Suppressor macrophage (primary cell): ENCODE measurements around the gene OXER1.
A peak's percentile ranks its signal among the peaks of the same experiment; 100 is the strongest.

ENCODE experiments used
- DNase-seq, 4 experiments: peaks; one replicate each; pipeline ENCODE4 v3.0.0-alpha.2; 2020 to 2022

The OXER1 gene

DNA sequence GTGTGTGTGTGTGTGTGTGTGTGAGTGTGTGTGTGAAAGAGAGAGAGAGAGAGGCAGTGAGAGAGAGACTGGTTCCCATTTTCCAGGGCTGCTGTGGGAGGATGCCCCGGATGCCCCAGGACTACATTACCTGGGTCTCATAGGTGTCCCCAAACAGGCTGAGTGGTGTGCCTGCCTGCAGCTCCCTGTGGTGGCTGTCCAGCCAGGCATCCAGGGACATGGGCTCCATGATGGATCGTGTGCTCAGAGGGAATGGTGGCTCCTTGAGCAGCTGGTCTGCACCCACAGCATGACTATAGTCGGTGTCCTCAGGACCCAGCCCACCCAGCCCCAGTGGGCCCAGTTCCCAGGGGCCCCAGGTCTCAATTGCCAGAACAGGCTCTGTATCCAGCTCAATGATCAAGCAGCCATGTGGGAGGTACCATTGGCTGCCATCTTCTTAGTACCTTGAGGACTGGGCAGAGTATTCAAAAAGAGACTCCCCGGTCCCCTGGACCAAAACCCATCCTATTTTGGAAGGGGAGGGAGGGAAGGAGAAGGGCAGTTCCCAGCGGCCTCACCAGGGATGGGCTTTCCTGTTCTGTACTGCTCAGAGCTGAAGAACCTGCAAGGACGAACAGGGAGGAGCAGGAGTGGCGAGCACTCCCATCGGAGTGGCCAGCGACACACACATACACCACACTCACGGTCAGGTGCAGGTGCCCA, 5.8 kb upstream of the OXER1 start:
- no peak for DNase-seq

DNA sequence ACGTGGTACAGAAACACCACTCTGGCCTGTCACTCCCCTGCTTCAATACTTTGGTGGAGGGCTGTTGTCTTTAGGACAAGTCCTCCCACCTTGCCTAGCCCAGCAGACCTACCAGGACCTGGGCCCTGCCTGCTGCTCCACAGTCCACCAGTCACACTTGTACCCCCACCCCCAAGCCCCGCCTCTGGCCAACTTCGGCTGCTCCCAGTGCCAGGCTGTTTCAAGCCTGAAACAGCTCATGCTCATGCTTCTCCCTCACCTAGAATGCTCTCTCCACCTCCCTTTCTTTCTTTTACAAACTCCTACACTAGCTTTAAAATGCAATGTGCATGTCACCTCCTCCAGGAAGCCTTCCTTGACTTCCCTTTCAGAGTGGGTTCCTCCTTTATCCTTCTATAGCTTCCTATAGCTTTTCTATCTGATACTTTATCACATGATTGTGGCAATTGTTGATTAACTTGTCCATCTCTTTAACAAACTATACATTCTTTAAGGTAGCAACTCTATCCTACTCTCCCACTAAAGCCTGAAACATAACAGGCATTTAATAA, 4.8 kb upstream of the OXER1 start:
- DNase-seq = peak in 2 of 4 experiments; percentile 34

- no peak for DNase-seq
These were observed 4.2 kb upstream of the OXER1 start for GRCh38 chr2:42767899-42768705.

DNA sequence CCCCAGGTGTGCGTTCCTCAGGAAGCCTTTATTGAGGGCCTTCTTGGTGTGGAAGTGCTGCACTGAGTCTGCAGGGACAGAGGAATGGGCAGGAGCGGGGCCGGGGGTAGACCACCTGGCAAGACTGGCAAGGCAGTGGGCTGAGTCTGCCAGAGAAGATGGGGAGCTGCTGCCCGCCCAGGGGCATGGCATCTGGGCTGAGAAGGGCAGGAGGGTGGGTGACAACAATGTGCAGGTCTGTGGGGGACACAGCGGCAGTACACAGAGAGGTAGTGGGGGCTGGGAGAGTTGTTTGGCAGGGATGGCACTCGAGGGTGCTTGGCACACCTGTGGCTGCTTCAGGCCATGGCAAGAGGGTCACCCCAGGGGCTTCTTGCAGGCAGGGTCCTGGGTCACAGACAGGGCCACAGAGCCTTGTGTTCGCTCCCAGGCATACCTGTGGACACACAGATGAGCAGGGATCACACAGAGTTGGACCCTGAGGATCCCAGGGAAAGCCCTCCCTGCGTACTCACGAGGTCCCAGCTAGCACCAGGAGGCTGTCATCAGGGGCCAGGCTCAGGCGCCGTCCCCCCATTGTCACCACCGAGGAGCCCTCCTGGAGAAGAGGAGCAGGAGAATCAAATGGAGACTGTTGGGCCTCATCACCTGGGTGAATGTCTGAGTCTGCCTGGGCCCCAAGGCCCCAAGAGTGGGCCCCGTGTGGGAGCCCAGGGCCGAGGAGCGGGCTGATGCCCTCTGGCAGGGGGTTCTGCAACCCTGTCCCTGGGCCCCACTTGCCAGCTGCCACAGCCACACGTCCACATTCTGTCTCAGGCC, 3.4 kb upstream of the OXER1 start:
- DNase-seq = no peak

DNA sequence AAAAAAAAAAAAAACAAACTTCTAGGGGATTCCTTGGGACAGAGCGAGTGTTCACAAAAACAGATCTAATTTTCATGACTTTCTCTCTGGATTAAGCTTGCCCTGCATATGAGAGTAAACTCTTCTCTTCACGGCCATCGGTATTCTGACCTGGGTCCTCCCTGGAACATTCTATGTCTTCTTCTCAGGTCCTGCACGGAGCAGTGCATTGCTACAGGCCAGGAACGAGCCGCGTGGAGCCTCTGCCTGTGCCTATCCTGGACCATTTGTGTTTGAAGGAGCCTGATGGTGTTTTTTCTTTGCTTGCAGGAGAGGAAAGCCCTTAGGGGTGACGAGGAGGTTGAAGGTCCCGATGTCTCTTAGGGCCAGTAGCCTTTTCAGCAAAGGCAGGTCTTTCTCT, 1.8 kb upstream of the OXER1 start:
- DNase-seq = no peak

DNA sequence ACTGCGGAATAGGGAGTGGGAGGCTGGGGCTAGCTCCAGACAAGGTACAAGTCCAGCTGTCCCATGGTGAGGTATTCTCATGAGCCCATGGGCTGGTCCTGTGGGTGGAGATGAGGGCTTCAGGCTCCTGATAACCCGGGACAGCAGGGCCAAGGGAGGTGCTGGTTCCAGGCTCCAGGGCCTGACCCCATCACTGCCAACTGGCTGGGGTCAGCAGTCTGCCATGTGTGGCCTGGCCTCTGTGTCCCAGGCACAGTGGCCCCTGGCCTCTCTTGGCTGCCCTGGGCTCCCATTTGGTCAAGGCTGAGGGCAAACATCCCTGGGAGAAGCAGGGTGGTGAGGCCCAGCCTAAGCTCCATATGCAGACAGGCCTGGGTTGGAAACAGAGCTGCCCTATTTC, 966 bp upstream of the OXER1 start:
- no peak for DNase-seq

DNA sequence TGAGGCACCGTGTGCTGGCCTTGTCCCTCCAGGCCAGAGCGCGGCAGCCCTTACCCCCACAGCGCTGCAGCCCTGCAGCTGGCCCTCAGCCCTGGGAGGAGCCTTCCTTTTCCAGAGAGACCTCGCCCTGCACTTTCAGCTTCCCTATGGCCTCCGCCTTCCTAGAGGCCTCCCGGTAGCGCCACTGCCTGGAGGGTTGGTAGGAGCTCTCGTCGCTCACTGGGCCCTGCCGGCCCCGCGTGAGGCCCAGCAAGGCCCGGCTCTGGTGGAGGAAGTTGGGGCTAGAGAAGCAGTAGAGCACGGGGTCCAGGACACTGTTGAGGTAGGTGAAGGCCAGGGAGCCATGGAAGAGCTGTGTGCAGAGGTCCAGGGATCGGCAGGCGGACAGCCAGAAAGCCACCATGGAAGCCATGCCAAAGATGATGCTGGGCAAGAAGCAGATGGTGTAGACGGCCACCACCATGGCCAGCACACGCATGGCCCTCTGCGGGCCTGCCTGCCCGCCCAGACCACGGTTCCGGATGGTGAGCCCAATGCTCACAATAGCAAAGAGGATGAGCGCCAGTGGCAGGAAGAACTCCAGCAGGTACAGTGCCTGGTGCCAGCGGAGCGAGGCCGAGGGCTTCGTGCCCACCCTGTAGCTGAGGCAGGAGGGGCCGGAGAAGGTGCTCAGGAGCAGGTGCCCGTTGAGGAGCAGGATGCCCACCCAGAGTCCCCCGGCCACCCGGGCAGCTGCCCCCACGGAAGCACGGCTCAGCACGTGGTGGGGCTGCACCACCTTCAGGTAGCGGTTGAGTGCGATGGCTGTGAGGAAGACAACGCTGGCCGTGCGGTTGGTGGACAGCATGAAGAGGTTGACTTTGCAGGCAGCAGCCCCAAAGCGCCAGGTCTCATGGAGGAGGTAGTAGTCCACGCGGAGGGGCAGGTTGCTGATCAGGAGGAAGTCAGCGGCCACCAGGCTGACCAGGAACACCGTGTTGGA, 821 bp downstream of the OXER1 start:
- peak in 1 of 4 experiments; percentile 19 for DNase-seq

DNA sequence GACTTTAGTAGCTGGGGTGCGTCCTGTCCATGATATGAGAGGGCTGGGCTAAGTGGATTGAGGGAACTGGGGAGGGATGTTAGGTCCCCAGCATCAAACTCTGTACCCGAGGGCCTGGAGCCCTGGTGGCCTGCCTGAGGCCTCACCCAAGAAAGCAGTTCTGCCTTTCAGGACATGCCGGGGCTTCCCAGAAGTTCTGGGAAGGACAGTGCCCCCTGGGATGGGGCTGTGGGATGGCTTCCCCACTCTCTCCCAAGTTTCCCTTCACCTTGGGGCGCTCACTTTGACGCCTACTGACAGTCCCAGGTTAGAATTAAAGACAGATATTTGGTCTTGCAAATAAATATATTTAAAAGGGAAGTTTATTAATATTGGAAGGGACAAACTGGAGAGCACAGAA, 1.8 kb downstream of the OXER1 start:
- no peak for DNase-seq

GRCh38 chr2:42761554-42761953, 2.4 kb downstream of the OXER1 start:
- DNase-seq = no peak

DNA sequence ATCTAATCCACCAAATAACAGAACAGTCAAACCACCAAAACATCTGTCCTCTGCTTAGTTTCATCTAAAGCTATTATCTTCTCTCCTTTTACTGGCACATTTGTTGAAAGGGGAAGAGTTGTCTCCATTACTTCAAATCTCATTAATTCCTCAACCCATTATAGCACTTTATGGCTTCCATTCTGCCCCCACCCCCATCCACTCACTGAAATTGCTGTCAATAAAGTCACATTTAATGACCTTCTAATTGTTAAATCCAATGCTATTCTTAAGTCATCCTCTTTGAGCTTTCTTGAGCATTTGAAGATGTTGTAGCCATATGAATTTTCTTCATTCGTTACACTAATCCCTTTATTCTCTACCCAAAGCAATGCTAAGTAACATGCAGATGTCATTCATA, 5.2 kb downstream of the OXER1 start:
- DNase-seq = no peak

DNA sequence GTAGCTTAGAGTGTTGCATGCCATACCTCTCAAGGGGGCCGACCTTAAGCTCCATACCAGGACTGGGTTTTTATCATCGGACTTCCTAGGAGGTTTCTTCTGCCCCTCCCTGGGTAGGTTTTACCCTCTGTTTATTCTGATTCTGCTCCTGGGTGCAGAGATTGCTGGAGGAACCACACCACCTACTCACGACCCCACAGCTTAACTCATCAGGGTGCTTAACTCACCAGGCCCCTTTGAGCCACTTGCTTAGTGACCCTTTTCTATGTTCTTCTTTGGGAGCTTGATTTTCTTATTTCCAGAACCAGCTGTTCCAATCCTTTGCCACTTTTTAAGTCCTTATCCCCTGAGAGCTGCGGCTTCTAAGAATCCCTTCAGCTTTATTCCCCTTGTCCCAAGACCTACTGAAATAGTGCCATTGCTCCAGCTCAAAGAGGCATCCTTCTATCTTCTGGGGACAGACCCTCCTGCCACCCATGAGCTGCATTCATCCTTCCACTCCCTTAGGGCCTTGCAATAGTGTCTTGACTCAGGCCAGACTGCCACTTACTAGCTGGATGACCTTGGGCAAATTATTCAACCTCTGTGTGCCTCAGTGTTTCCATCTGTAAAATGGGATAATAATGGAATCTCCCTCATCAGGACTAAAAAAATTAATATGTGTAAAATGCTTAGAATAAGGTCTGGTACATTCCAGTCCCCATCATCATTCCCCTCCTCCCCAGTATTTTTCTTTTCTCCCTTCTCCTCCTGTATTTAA, 5.8 kb downstream of the OXER1 start:
- peak; percentile 38 to 69 (median 58) for DNase-seq

GRCh38 chr2:42756966-42757513, 6.9 kb downstream of the OXER1 start:
- DNase-seq = peak in 2 of 4 experiments; percentile 55 to 70

DNA sequence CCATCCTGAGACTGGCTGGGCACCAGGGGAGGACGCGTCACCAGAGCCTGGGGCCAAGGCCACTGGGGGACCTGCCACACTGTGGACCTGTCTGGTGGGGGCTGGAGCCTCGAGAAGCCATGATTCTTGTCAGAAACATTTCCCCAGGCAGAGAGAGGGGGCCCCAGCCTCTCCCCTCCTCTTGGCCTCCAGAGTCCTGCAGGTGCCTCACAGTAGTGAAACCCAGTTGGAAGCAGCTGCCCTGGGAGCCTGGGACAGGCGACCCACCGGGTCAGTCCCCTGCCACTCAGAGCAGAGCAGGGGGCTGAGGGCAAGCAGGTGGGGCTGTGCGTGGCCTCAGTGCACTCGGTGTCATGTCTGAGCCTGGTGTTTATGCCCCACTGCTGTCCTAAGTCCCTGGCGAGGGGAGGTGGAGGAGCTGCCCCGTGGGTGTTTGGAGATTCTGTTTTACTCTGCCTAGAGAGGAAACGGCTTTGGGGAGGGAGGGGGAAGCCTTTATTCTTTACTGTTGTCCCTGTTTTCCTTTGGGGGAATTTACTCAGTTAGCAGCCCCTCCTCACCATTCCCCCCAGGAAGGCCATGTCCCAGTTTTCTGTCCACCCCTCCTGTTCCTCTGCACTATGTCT, 7.7 kb downstream of the OXER1 start:
- peak in 3 of 4 experiments; percentile 27 to 58 (median 53) for DNase-seq

- peak; percentile 79 to 92 (median 88) for DNase-seq
These were observed 8.6 kb downstream of the OXER1 start for GRCh38 chr2:42755191-42755880.

GRCh38 chr2:42754776-42755140, 9.2 kb downstream of the OXER1 start:
- peak; percentile 59 to 76 (median 72) for DNase-seq

DNA sequence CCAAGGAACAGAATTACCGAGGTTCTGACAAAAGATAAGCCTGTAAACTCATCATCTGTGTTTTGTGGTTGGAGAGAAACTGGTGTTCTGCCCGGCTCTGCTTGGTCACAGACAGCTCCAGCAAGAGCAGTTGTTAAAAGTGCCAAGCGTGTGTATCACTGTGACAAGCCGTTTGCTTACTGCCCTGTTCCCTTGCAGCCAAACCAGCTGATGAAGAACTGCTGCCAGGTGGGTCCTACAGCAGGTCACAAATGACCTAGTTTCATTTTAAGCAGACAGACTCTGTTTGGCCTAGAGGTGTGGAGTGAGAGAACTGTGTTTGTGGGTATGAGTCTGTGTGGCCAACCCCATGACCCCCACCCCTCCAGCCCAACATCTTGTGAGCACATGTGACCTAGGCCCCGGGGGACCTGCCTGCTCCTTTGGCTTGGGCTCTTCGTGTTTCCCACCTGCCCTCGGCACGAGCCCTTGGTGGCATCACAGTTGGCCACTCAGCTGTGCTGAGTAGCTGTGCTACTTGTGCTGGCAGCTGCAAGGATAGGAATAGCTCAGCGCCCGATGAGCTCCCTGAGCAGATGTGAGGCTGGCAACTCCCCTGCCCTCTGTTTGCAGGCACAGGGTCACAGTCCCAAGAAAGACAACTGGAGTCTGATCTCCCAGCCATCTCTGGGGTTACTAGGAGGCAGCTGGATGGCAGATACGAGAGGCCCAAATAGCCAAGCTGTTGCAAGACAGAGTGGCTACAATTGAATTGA, 9.7 kb downstream of the OXER1 start:
- DNase-seq = peak in 2 of 4 experiments; percentile 17 to 27

DNA sequence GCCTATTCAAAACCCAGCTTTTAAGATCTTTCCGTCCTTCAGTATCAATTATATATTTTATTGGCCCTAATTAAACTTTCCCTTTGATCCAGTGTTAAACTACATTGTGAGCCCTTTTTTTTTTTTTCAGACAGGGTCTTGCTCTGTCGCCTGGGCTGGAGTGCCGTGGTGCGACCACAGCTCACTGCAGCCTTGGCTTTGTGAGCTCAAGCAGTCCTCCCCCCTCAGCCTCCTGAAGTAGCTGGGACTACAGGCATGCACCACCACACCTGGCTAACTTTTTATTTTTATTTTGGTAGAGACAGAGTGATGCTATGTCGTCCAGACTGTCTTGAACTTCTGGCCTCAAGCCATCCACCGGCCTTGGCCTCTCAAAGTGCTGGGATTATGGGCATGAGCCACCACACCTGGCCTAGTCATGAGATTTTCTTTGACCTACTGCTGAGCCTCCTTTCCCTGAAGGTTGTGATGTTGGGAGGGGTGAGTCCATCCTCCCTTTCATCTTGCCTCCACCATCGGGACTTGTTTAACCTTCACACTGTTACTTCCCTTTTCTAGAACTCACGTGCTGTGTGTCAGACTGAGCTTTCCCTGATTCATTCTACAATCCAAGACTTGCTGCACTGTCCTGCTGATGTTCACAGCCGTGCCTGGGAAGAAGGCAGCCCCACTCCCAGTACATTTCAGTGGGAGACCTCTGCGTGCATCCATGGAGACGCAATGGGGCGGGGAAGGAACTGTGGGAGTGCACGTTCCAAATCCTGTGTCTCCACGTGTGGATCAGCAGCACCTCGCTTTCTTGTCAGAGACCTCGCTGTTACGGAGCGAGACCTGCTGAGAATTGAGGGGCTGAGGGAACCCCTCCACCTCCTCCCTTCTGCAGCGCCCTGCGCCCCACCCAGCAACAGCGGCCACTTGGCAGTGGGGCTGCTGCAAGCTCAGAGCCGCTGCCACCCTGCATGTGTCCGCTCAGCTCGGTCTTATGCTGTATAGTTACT, 10.8 kb downstream of the OXER1 start:
- DNase-seq = peak; percentile 58 to 88 (median 76)
